GM18507 (cell line): ENCODE results near the gene REEP5.
"Not testable (repeated sequence)": the region's sequence is repeated elsewhere in the genome, so short reads cannot be mapped to it uniquely, and the experiment has no call there.

Source experiments
- DNase-seq: peaks from one replicate; pipeline ENCODE4 v3.0.0; 2011; ENCODE audit warnings: low read depth; ENCODE audit not compliant: insufficient read length; ENCODE audit errors: extremely low spot score
- FAIRE-seq: peaks from 2 replicates; lab custom pipeline; 2011; peaks lifted over from hg19 to GRCh38; lab: Jason Lieb, UNC

Gene REEP5

DNA sequence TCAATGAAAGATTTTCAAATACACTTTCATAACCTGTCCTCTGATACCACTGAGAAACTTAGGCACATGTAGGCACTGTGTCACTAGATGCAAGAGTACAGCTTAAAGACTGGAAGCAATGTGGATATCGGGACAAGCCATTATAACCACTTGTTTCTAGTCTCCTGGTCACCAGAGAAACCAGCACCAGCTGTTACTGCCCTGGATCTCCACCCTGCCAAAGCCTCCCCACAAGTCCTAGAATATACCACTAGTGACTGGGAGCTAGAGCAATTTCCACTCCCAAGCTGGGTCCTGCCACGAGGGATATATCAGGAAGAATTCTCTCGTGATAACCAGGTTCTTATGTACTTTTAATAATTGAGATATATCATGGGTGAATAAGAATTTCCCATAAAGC is 19.5 kb downstream of the REEP5 start:
- DNase-seq (no peak), FAIRE-seq (no peak)

DNA sequence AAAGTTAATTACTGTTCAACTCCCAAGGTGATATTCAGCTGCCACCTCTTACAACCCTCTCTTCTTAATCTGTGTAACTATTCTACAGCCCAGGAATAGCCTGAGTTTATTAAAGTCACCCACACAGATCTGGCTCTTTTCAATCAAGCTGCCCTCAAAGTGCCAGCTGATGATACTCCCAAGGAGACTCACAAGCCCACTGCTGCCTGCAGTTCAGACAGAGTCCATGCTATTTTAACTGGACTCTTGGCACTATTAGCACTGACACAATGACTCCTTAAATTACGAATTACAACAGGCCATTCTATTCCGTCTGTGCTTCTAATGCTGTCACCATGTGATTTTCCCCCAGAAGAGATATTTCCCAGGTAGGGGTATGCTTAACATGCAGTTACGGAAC is 26.3 kb downstream of the REEP5 start:
- FAIRE-seq (no peak), DNase-seq (no peak)

DNA sequence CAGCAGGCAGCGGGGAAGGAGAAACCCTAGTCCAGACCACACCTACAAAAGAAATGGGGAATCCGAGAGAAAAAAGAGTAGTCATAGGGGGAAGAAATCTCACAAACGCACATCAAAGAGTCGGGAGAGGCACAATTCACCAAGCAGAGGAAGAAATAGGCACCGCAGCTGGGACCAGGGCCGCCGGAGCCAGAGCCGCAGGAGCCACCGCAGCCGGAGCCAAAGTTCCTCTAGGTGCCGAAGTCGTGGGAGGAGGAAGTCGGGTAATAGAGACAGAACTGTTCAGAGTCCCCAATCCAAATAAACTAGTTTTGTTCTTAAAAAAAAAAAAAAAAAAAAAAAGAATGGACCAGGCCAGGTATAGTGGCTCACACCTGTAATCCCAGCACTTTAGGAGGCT is 29.3 kb downstream of the REEP5 start:
- DNase-seq, result no peak
- FAIRE-seq, result no peak

DNA sequence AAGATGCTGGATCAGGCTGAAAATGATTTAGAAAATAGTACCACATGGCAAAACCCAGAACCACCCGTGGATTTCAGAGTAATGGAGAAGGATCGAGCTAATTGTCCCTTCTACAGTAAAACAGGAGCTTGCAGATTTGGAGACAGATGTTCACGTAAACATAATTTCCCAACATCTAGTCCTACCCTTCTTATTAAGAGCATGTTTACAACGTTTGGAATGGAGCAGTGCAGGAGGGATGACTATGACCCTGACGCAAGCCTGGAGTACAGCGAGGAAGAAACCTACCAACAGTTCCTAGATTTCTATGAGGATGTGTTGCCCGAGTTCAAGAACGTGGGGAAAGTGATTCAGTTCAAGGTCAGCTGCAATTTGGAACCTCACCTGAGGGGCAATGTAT is 30.0 kb downstream of the REEP5 start:
- not testable (repeated sequence) for DNase-seq, FAIRE-seq

DNA sequence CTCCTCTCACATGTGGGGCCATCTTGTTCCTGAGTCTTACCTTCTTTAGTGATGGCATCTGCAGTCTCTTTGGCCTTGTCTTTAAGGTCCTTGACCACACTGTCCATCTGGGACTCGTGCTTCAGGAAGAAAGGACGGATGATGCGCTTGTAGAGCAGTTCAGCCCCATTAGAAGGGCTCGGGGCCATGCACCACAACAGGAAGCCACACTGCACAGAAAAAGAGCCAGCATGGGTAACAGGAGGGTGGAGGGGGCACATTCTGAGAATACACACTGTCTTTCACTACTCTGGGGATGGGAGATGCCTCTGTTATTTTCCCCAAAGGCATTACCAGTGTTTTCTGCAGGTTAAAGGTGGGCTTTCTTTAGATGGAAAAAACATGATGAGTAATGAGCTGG is 35.1 kb downstream of the REEP5 start:
- DNase-seq (no peak), FAIRE-seq (no peak)

DNA sequence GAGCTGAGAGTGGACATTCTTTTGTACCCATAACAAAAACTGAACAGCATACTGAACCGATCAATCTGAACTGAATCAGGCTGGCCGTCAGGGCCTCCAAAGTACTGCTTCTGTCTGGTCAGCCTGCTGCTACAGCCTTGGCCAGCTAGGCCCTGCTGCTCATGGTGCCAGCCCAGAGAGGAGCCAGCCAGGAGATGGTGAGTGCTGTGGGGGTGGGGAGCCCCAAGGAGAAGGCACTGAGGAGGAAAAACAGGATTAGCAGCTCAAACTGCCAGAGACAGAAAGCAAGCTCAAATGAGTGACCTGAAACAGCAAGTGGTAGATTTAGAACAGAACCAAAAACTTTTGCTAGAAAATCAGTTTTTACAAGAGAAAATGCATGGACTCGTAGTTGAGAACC is 37.0 kb downstream of the REEP5 start:
- DNase-seq (no peak), FAIRE-seq (no peak)

DNA sequence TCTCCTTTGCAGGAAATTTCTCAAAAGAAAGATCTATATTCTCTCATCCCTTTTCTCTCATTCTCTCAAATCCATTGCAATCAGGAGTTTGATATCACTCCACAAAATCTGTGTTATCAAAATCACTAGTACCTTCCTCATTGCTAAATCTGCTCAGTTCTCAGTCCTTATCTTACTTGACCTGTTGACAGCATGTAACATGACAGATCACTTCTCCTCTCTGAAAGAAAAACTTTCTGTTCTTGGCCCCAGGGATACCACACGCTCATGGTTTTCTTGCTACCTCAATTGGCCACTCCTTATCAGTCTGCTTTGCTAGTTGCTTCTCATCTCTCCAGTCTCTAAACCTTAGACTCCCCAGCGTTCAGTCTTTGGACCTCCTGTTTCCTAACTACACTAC is 38.8 kb downstream of the REEP5 start:
- no peak for FAIRE-seq
- no peak for DNase-seq

DNA sequence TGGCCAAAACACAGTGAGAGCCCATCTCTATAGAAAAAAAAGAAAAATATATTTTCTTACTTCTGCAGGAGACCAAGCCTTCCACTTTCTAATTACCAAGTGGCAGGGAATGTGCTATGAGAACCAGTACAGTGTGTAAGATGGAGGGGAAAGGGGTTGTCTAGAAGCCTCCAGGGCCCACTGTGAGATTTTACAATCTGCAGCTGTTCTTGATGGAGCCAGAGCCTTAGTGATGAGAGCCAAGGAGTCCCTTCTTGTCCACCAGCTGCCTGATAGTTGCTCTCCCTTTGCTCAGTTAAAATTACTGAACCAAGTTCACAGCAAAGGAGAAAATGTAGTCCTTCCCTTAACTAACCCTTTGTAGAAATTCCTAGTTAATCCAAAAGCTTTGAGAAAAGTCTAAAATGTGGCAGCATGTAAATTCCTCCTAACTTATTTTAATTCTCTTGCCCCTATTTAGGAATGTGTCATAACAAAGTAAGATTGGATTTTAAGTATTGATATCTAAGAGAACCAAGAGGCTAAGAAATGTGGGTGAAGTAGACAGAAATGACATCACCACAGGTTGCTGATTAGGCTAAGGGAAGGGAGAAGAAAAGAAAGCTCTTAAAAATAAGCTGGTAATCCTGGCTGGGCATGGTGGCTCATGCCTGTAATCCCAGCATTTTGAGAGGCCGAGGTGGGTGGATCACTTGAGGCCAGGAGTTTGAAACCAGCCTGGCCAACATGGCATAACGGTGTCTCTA is 41.6 kb downstream of the REEP5 start:
- FAIRE-seq (no peak), DNase-seq (no peak)

DNA sequence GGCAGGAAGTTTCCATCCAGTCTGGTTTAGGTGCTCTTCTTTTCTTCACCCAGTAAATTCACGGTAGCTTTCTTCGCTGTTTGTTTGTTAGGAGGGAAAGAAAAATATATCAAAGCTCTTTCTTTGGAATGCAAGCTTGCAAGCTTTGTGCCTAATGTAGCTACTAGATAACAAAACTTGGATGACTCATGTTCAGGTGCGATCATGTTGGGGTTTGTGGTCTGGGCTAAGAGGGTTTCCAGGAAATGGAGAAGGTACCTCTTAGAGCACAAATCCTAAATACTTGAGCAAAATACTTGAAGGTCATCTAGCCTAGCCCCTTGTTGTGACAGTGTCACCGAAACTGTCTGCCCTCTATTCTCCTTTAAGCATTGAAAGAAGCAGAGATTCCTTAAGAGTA is 43.3 kb downstream of the REEP5 start:
- FAIRE-seq, result no peak
- DNase-seq, result no peak

DNA sequence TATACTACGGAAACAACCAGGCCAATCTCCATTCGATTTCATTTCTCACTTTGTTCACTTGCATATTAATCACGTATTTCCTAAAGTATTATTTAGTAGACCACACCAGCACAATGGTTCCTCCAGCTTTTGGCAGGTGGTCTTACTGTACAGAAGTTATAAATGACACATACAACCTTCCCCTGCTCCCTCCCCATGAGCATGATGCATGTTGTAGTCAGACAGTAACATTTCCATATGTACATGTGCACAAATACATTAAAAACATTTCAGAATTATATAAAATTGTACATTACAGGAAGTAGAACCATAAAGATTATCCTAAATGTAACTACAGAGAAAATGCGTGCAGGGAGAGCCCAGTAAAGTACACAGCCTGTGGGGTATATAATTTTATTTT is 43.9 kb downstream of the REEP5 start:
- FAIRE-seq, result no peak
- no peak for DNase-seq

DNA sequence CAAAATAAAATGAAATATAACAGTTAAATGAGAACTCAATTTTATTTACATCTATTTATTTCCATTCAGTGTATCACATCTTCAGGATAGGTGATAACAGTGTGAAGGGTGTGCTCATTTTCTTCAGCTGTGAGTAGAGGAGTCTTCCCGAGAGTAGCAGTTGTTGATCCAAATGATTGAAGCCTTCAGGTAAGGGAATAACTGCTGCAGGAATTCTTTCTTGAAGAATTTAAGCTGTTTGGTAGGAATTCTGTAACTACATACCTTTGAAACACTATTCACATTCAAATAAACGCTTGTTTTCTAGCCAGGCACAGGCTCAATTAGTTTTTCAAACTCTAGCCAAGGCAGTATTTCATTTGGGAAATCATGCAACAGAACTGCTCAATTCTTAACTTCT is 45.7 kb downstream of the REEP5 start:
- FAIRE-seq (no peak), DNase-seq (no peak)

DNA sequence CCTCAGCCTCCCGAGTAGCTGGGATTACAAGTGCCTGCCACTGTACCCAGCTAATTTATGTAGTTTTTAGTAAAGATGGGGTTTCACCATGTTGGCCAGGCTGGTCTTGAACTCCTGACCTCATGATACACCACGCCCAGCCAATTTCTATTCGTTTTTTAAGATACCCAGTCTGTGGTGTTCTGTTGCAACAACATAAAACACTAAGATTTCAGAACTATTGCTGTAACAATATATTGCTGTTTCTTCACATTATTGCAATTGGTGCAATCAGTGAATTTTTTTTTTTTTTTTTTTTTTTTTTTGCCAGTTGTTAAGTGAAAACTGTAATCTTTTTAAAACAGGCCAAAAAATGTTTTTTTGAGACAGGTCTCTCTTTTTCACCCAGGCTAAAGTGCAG is 51.1 kb downstream of the REEP5 start:
- DNase-seq (no peak), FAIRE-seq (no peak)

DNA sequence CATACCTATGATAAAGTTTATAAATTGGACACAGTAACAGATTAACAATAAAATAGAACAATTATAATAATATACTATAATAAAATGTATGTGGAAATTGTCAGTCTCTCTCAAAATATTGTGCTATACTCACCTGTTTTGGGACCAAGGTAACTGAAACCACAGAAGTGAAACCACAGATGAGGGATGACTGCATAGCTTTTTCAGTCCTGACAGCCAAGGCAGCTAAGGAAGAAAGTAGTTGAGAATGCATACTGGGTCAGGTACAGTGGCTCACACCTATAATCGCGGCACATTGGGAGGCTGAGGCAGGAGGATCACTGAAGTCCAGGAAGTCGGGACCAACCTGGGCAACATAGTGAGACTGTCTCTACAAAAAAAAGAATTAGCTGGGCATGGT is 52.1 kb downstream of the REEP5 start:
- FAIRE-seq (peak; percentile 59), DNase-seq (no peak)

DNA sequence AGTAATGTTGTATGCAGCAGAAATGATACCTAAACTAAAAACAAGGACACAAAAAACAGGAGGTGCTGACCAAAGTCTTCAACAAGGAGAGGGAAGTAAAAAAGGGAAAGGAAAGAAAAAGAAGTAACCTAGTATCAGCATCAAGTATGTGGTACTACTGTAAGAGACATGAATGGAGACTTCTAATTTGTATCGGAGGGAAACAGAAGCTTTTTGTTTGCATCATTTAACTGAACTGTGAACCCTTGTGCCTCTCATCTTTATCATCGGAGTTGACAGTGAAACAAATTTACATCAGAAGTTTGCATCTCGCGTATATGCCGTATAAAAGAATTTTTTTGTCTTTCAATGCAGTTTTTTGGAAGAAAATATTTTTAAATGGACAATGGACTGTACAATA is 54.6 kb downstream of the REEP5 start:
- DNase-seq, result no peak
- FAIRE-seq, result no peak

DNA sequence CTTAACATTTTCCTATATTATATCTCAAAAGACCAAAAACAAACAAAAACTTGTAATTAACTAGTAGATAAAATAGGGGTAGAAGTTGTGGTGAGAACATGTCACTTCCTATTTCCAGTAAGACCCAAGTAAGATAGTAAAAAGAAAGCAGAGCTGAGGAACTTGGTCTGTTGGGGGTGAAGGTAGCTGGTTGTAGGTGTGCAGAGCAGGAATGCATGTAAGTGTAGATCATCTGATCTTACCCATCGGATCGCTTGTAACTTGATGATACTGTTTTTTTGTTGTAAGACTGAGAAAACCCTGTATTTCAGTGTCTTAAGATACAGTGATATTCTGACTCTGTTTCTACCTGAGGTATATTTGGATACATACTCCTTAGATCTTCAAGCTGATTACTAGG is 55.3 kb downstream of the REEP5 start:
- FAIRE-seq (no peak), DNase-seq (no peak)

DNA sequence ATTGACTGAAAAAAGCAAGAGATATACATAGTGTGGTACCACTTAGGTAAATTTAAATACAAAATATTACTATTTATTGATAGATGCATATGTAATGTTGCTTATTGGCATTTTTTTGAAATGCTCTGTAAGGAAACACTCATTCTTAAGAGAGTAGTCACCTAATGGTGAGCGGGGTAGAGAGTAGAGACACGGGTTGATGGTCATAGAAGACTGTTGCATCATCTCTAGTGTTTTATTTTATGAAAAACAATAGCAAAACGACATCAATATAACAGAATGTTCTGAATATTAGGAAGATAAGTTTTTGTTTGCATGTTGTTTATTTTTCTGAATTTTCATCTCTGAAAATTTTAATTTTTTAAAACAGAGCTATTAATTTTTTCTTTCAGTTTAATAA is 56.9 kb downstream of the REEP5 start:
- no peak for DNase-seq
- no peak for FAIRE-seq

DNA sequence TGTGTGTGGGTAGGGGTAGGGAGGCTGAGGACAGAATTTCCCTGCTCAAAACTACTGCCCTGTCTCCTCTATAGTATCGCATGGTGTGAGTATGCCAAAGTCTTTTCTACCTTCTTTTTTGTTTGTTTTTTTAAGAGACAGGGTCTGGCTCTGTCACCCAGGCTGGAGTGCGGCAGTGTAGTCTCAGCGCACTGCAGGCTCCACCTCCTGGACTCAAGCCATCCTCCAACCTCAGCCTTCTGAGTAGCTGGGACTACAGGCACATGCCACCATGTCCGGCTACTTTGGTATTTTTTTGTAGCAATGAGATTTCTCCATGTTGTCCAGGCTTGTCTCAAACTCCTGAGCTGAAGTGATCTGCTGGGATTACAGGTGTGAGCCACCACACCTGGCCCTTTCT is 58.5 kb downstream of the REEP5 start:
- no peak for FAIRE-seq
- DNase-seq, result no peak

DNA sequence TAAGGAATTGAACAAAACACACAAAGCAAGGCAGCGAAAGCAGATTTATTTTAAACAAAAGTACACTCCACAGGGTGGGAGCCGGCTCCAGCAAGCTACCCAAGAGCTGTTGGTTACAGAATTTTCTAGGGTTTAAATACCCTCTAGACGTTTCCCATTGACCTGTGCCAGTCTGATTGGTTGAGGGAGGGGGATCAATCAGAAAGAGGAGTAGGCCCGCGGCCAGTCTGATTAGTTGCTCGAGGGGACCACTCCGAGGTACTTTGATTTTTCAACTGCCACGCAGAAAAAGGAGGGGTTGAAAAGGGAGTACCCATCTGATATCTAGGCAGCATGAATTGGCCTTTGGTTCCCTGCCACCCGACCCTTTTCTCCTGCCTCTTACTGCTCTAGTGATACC is 59.9 kb downstream of the REEP5 start:
- FAIRE-seq, result no peak
- no peak for DNase-seq

DNA sequence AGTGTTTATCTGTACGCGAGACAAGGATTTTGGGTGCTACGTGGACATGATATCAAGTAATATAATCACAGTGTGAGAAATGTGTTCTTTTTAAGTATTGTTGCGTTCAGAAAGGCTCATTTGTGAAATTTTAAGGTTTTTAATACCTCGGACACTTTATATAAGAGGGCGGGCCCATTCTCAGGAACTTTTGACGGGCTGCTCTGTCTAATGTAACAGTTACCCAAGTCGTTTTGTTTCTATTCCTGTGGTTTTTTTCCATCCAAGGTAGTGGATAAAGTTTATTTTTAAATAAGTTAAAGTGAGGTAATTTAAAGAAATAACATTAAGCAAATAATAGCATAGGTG is 60.4 kb downstream of the REEP5 start:
- no peak for FAIRE-seq

DNA sequence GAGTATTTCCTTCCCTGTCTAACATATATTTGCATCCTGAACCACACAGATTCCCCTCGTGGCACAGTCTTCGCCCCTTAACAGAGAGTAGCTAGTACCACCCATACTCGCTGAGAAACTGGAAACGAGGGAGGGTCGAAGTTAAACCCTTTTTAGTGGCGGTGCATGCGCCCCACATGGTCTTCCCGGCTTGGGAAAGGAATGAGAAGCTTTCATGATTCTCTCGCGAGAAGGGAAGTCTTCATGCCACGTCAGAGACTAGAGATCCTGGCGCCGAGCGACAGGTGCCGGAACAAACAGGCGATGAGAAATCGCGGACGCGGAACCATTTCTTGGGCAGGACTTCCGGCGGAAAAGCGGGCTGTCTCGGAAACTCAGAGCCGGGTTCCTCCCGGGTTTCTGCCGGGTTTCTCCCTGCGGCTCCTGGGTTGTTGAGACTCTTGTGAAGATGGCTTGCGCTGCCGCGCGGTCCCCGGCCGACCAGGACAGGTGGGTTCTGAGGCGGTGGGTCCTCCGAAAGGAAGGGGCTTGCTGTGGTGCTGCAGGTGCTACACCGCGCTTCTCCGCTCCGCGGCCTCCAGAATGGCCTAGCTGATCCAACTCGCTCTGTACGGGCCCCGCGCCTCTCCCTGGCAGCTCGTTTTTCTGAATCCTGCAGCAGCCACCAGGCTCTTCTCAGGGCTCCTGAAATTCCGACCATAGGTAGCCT is 60.9 kb downstream of the REEP5 start, which contains the start of gene SRP19:
Gene SRP19 (plus strand): TSS at position 359 of the 709 bp plus-strand sequence. CDS start 90 bp downstream, at position 449.
- FAIRE-seq, result peak; percentile 97
- peak; percentile 96 for DNase-seq

More for the DNA sequence above, 60.4 kb downstream of the REEP5 start:
- no peak for DNase-seq

DNA sequence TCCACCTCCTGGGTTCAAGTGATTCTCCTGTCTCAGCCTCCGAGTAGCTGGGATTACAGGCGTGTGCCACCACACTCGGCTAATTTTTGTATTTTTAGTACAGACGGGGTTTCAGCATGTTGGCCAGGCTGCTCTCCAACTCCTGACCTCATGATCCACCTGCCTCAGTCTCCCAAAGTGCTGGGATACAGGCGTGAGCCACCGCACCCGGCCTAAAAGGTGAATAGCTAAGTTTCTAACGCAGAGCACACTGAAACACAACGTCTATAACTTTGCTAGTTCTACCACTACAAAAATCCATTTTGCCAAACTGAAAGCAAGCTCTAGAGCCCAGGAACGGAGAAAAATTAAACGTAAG is 61.5 kb downstream of the REEP5 start:
- not testable (repeated sequence) for FAIRE-seq, DNase-seq
